ENCODE results near the gene CHST15. TPM values are rescaled to one million over a fixed set of nuclear protein-coding genes. Genes with fewer than 3 reads are reported as not detected.
A peak's percentile ranks its signal among the peaks of the same experiment; 100 is the strongest.

CHST15 gene
- total and polyA plus RNA-seq, 8 donors: 2.6 to 30.4 (median 14.6) TPM

DNA sequence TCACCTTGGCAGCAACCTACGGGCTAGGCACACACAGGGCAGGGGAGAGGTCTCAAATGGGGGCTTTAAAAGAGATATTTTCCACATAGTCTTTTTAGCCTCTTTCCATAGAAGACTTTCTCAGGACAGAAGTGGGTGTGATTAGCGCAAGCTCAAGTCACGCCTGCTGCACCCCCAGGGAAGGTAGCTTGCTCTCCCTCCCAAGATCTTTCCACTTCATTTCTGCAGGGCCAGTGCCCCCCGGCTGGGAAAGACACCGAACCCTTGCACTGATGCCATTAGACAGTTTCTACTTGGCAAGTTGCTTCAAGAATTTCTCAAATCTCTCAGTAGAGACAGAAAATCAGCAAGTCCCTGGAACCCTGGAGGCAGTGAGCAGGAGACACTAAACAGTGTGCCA lies 19.4 kb downstream of the CHST15 start:
- TF ChIP-seq POLR2A (IDR thresholded peaks at IDR 0.05) (no peak), EP300 (IDR thresholded peaks at IDR 0.05) (no peak), POLR2AphosphoS5 (IDR thresholded peaks at IDR 0.05) (no peak)
- TF ChIP-seq, protein P1, sequence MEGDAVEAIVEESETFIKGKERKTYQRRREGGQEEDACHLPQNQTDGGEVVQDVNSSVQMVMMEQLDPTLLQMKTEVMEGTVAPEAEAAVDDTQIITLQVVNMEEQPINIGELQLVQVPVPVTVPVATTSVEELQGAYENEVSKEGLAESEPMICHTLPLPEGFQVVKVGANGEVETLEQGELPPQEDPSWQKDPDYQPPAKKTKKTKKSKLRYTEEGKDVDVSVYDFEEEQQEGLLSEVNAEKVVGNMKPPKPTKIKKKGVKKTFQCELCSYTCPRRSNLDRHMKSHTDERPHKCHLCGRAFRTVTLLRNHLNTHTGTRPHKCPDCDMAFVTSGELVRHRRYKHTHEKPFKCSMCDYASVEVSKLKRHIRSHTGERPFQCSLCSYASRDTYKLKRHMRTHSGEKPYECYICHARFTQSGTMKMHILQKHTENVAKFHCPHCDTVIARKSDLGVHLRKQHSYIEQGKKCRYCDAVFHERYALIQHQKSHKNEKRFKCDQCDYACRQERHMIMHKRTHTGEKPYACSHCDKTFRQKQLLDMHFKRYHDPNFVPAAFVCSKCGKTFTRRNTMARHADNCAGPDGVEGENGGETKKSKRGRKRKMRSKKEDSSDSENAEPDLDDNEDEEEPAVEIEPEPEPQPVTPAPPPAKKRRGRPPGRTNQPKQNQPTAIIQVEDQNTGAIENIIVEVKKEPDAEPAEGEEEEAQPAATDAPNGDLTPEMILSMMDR (IDR thresholded peaks at IDR 0.05): no peak
- peaks cover 5 to 44% (median 23%) of the 10 kb centered on the region in 4 donors for H3K4me1 ChIP-seq
- no peaks in the 10 kb centered on the region for H3K36me3 ChIP-seq
- intact Hi-C loops (cut with DNase I; ENCODE audit: low total_unique reads): no loop called here
- WGBS, 5 donors: 91 to 97% (median 95%) methylated on average over 5 of the region's 5 CpGs
- H3K4me3 ChIP-seq: no peak overlapping the region
- H3K27ac ChIP-seq: no peak overlapping the region
- no peaks in the 10 kb centered on the region for H3K27me3 ChIP-seq
- no peaks in the 10 kb centered on the region for H3K9me3 ChIP-seq
- DNase-seq: no peak

DNA sequence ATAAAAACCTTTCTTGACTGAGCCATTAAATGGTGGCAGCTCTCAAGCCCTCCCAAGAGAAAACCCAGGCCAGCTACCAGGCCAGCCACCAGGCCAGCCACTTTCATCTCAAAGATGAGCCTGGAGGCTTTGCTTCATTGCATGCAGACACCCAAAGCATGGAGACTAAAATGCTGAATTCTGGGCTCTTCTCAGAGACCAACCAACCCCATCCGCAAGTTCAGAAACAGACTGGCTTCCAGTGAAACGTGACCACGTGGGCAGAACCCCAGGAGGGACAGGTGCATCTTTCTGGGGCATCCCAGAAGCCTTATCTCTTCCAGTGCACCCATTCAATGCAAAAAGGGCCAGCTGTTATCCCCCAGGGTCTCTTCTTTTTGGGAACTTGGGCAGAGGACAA lies 20.9 kb downstream of the CHST15 start:
- no peaks in the 10 kb centered on the region for H3K27me3 ChIP-seq
- no peaks in the 10 kb centered on the region for H3K36me3 ChIP-seq
- no peaks in the 10 kb centered on the region for H3K9me3 ChIP-seq
- no peak for DNase-seq
- 71 to 79% (median 75%) methylated on average over 3 of the region's 3 CpGs; no CpG with 5 or more reads in 1 of the 5 donors for WGBS, 5 donors
- TF ChIP-seq, protein P1 (IDR thresholded peaks at IDR 0.05): no peak
- TF ChIP-seq POLR2A (IDR thresholded peaks at IDR 0.05) (no peak), EP300 (IDR thresholded peaks at IDR 0.05) (no peak), POLR2AphosphoS5 (IDR thresholded peaks at IDR 0.05) (no peak)
- H3K4me3 ChIP-seq: no peak overlapping the region
- intact Hi-C loops (cut with DNase I; ENCODE audit: low total_unique reads): no loop called here
- H3K4me1 ChIP-seq: peaks cover 5 to 41% (median 25%) of the 10 kb centered on the region in 4 donors
- H3K27ac ChIP-seq: peak overlapping the region in 1 of 5 donors; percentile 5

DNA sequence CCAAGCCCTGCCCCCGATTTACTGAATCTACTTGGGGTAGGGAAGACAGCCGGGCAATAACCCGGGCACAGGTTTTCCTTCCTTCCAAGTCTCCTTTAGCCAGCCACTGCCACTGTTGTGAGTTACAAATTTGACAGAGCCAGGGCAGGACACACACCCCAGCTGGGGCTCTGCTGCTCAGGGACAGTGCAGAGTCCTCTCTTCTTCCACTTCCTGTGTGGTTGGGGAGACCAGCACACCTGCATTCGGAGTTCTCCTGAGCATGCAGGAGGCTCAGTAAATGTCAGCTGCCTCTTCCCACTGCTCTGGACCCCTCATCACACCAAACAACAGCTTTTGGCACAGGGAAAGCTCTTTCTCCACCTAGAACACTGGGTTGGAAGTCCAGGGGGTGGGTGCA lies 21.3 kb downstream of the CHST15 start:
- peak overlapping the region in 1 of 5 donors; percentile 5 for H3K27ac ChIP-seq
- no peaks in the 10 kb centered on the region for H3K9me3 ChIP-seq
- no peak overlapping the region for H3K4me3 ChIP-seq
- no peaks in the 10 kb centered on the region for H3K27me3 ChIP-seq
- H3K4me1 ChIP-seq: peaks cover 5 to 45% (median 28%) of the 10 kb centered on the region in 4 donors
- DNase-seq: no peak
- H3K36me3 ChIP-seq: no peaks in the 10 kb centered on the region
- WGBS, 5 donors: 72 to 82% (median 74%) methylated on average over 4 of the region's 4 CpGs
- no peak for TF ChIP-seq EP300 (IDR thresholded peaks at IDR 0.05)
- no peak for TF ChIP-seq POLR2AphosphoS5 (IDR thresholded peaks at IDR 0.05)
- TF ChIP-seq, protein P1 (IDR thresholded peaks at IDR 0.05): no peak
- no peak for TF ChIP-seq POLR2A (IDR thresholded peaks at IDR 0.05)
- intact Hi-C loops (cut with DNase I; ENCODE audit: low total_unique reads): no loop called here

DNA sequence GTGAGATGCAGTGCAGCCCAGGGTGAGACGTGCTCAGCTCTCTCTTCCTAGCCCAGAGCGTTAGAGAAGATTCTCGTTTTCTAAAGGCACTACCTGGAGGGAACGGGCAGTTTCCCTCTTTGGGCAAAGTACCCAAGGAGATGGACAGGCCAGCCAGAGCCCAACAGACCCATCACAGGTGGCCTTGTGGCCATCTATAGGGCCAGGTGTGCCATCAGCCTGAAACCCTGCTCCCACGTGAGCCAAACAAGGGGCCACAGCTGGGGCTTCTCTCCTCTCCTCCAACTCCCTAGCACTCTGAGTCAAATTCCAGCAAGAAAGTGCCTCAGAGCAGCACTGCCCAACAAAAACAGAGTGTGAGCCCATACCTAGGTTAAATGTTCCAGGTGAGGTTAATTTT lies 22.3 kb downstream of the CHST15 start:
- Histone ChIP-seq H3K27ac (no peak overlapping the region), H3K4me1 (peaks cover 5 to 51% (median 28%) of the 10 kb centered on the region in 4 donors), H3K4me3 (no peak overlapping the region), H3K9me3 (no peaks in the 10 kb centered on the region), H3K36me3 (no peaks in the 10 kb centered on the region), H3K27me3 (no peaks in the 10 kb centered on the region)
- TF ChIP-seq EP300 (IDR thresholded peaks at IDR 0.05): no peak
- TF ChIP-seq POLR2A (IDR thresholded peaks at IDR 0.05): no peak
- TF ChIP-seq, protein P1 (IDR thresholded peaks at IDR 0.05): no peak
- TF ChIP-seq POLR2AphosphoS5 (IDR thresholded peaks at IDR 0.05): no peak
- 79 to 94% (median 90%) methylated on average over 5 of the region's 5 CpGs for WGBS, 5 donors
- no peak for DNase-seq
- intact Hi-C loops (cut with DNase I; ENCODE audit: low total_unique reads): no loop called here
